Measurements from ENCODE around the gene CDC7.

CDC7 gene

GRCh38 chr1:91499346-91499745 lies 1.3 kb upstream of the CDC7 start:
- 0 out of 2 replicates have a peak, but pooled peaks cover 5% of the 10 kb centered on the region for H4K20me1 ChIP-seq (ENCODE audit: low read depth, low read length)
- no peaks in the 10 kb centered on the region for H3K27me3 ChIP-seq (ENCODE audit: low read length)
- no peak overlapping the region for H3K27ac ChIP-seq (ENCODE audit: low read depth, low read length)
- H3K4me2 ChIP-seq (ENCODE audit: low read depth, low read length, poor library complexity, severe bottlenecking): no peak overlapping the region
- no peaks in the 10 kb centered on the region for H3K9me3 ChIP-seq (ENCODE audit: insufficient read depth, low read length)
- no peak overlapping the region for H3K9ac ChIP-seq (ENCODE audit: low read length)
- H3K79me2 ChIP-seq (ENCODE audit: insufficient read depth, low read length): peaks cover 34% of the 10 kb centered on the region
- no peaks in the 10 kb centered on the region for H3K9me2 ChIP-seq (replicated peaks; ENCODE audit: insufficient read depth, low read length)
- H3K36me3 ChIP-seq (ENCODE audit: low read length): peaks cover 8% of the 10 kb centered on the region
- TF ChIP-seq, protein P1, sequence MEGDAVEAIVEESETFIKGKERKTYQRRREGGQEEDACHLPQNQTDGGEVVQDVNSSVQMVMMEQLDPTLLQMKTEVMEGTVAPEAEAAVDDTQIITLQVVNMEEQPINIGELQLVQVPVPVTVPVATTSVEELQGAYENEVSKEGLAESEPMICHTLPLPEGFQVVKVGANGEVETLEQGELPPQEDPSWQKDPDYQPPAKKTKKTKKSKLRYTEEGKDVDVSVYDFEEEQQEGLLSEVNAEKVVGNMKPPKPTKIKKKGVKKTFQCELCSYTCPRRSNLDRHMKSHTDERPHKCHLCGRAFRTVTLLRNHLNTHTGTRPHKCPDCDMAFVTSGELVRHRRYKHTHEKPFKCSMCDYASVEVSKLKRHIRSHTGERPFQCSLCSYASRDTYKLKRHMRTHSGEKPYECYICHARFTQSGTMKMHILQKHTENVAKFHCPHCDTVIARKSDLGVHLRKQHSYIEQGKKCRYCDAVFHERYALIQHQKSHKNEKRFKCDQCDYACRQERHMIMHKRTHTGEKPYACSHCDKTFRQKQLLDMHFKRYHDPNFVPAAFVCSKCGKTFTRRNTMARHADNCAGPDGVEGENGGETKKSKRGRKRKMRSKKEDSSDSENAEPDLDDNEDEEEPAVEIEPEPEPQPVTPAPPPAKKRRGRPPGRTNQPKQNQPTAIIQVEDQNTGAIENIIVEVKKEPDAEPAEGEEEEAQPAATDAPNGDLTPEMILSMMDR (IDR thresholded peaks at IDR 0.05; ENCODE audit: insufficient read depth, low read length, poor library complexity, severe bottlenecking): no peak
- TF ChIP-seq EZH2phosphoT487 (conservative IDR thresholded peaks at IDR 0.05; ENCODE audit: low read length): no peak
- H3F3A ChIP-seq (ENCODE audit: insufficient read depth): peaks cover 8% of the 10 kb centered on the region
- H3K4me3 ChIP-seq (ENCODE audit: insufficient read depth, low read length, poor library complexity, severe bottlenecking): no peak overlapping the region
- H2AFZ ChIP-seq (ENCODE audit: low read depth, low read length, severe bottlenecking): no peak overlapping the region

GRCh38 chr1:91499904-91500755 lies 521 bp upstream of the CDC7 start:
- H3K27ac ChIP-seq (ENCODE audit: low read depth, low read length): peak overlapping the region; percentile 79
- H4K20me1 ChIP-seq (ENCODE audit: low read depth, low read length): peaks cover 9% of the 10 kb centered on the region; the same call in 1 of the 2 replicates
- TF ChIP-seq, protein P1 (IDR thresholded peaks at IDR 0.05; ENCODE audit: insufficient read depth, low read length, poor library complexity, severe bottlenecking): no peak
- no peak for TF ChIP-seq EZH2phosphoT487 (conservative IDR thresholded peaks at IDR 0.05; ENCODE audit: low read length)
- no peaks in the 10 kb centered on the region for H3K9me3 ChIP-seq (ENCODE audit: insufficient read depth, low read length)
- peaks cover 8% of the 10 kb centered on the region for H3F3A ChIP-seq (ENCODE audit: insufficient read depth)
- H3K9ac ChIP-seq (ENCODE audit: low read length): peak overlapping the region; percentile 95
- H2AFZ ChIP-seq (ENCODE audit: low read depth, low read length, severe bottlenecking): peak overlapping the region; percentile 58
- no peaks in the 10 kb centered on the region for H3K9me2 ChIP-seq (replicated peaks; ENCODE audit: insufficient read depth, low read length)
- peak overlapping the region; percentile 91 for H3K4me3 ChIP-seq (ENCODE audit: insufficient read depth, low read length, poor library complexity, severe bottlenecking)
- H3K79me2 ChIP-seq (ENCODE audit: insufficient read depth, low read length): peaks cover 42% of the 10 kb centered on the region
- H3K36me3 ChIP-seq (ENCODE audit: low read length): peaks cover 14% of the 10 kb centered on the region
- peak overlapping the region; percentile 94 for H3K4me2 ChIP-seq (ENCODE audit: low read depth, low read length, poor library complexity, severe bottlenecking)
- H3K27me3 ChIP-seq (ENCODE audit: low read length): no peaks in the 10 kb centered on the region

- peak overlapping the region; percentile 95 for H3K9ac ChIP-seq (ENCODE audit: low read length)
- peaks cover 11% of the 10 kb centered on the region for H3F3A ChIP-seq (ENCODE audit: insufficient read depth)
- peaks cover 9% of the 10 kb centered on the region; the same call in 1 of the 2 replicates for H4K20me1 ChIP-seq (ENCODE audit: low read depth, low read length)
- peak overlapping the region; percentile 94 for H3K4me2 ChIP-seq (ENCODE audit: low read depth, low read length, poor library complexity, severe bottlenecking)
- H3K36me3 ChIP-seq (ENCODE audit: low read length): peaks cover 14% of the 10 kb centered on the region
- H2AFZ ChIP-seq (ENCODE audit: low read depth, low read length, severe bottlenecking): peak overlapping the region; percentile 58
- H3K9me2 ChIP-seq (replicated peaks; ENCODE audit: insufficient read depth, low read length): no peaks in the 10 kb centered on the region
- H3K79me2 ChIP-seq (ENCODE audit: insufficient read depth, low read length): peaks cover 55% of the 10 kb centered on the region
- H3K27ac ChIP-seq (ENCODE audit: low read depth, low read length): peak overlapping the region; percentile 79
- no peaks in the 10 kb centered on the region for H3K9me3 ChIP-seq (ENCODE audit: insufficient read depth, low read length)
- TF ChIP-seq EZH2phosphoT487 (conservative IDR thresholded peaks at IDR 0.05; ENCODE audit: low read length): no peak
- TF ChIP-seq, protein P1 (IDR thresholded peaks at IDR 0.05; ENCODE audit: insufficient read depth, low read length, poor library complexity, severe bottlenecking): no peak
- peak overlapping the region; percentile 91 for H3K4me3 ChIP-seq (ENCODE audit: insufficient read depth, low read length, poor library complexity, severe bottlenecking)
- H3K27me3 ChIP-seq (ENCODE audit: low read length): no peaks in the 10 kb centered on the region
Observed at GRCh38 chr1:91501523-91501851, 836 bp downstream of the CDC7 start.

Data from SU-DHL-6 (cell line).